Naive thymus-derived CD8-positive, alpha-beta T cell (primary cell): ENCODE data around the gene AKT3. TPM values are rescaled to one million over a fixed set of nuclear protein-coding genes. Genes with fewer than 3 reads are reported as not detected.

Source experiments
- ATAC-seq, 2 donors: fragments of 150-1000 bp; cut with Tn5 transposase in 1 of 2; sonication (Bioruptor Pico), chemical (Tn5 transposase) in 1 of 2; 1 replicate in 1 of 2; 2 replicates in 1 of 2; pipeline ENCODE4 v1.10.0; 2021; ENCODE audit warnings: mild to moderate bottlenecking in 2 of 2, moderate library complexity in 2 of 2
- POLR2A ChIA-PET: fragments of 350-600 bp; sonication (Branson Sonifier 250); formaldehyde crosslinking; loops from one replicate; lab custom pipeline; 2021; ENCODE audit warnings: antibody characterized with exemption; lab: Charles Lee
- DNase-seq, 10 donors: peaks; one replicate each; pipeline versions ENCODE4 v3.0.0 to v3.0.0-alpha.2; 2020 to 2022
- H3K27ac Mint-ChIP-seq, 10 donors: one replicate each; pipeline ENCODE4 v1.8.0; 2020 to 2022; ENCODE audit warnings: mild to moderate bottlenecking in 10 of 10, mixed read lengths in 10 of 10, moderate library complexity in 4 of 10, inconsistent platforms in 1 of 10
- H3K27me3 Mint-ChIP-seq, 5 donors: one replicate each; pipeline ENCODE4 v1.8.0; 2021 to 2022; ENCODE audit warnings: mixed read lengths in 5 of 5
- H3K36me3 Mint-ChIP-seq, 3 donors: one replicate each; pipeline ENCODE4 v1.8.0; 2020 to 2022; ENCODE audit warnings: mixed read lengths in 3 of 3, mild to moderate bottlenecking in 2 of 3, inconsistent platforms in 1 of 3
- H3K4me1 Mint-ChIP-seq, 4 donors: one replicate each; pipeline ENCODE4 v1.8.0; 2021 to 2022; ENCODE audit warnings: mixed read lengths in 4 of 4
- H3K4me3 Mint-ChIP-seq, 10 donors: one replicate each; pipeline ENCODE4 v1.8.0; 2020 to 2022; ENCODE audit warnings: mild to moderate bottlenecking in 10 of 10, mixed read lengths in 10 of 10, moderate library complexity in 6 of 10, inconsistent platforms in 1 of 10
- H3K9me3 Mint-ChIP-seq, 9 donors: one replicate each; pipeline ENCODE4 v1.8.0; 2020 to 2022; ENCODE audit warnings: mixed read lengths in 9 of 9, mild to moderate bottlenecking in 3 of 9, inconsistent platforms in 1 of 9, moderate library complexity in 1 of 9
- polyA plus RNA-seq, 3 donors: library from polyadenylated mRNA; unstranded; fragments of 300-500 nt; fragmentation: Illumina TruSeq; gene quantifications; one replicate each; pipeline ENCODE4 v1.2.3, GENCODE V29; 2021
- total RNA-seq, 8 experiments: library from RNA in 2 of 8; stranded (reverse) in 2 of 8; gene quantifications; one replicate each; pipeline ENCODE4 v1.2.3 and lab custom pipeline; 2021 to 2026

Gene AKT3
- total and polyA plus RNA-seq, 5 experiments from 2014 or later: 1.7 to 86.5 (median 4.6) TPM

GRCh38 chr1:243482141-243483022 lies 367.7 kb downstream of the AKT3 start:
- POLR2A ChIA-PET: no interaction called here
- Mint-ChIP-seq H3K4me1 (peaks cover 16 to 25% (median 21%) of the 10 kb centered on the region in 4 donors), H3K9me3 (peaks cover 0 to 9% (median 0%) of the 10 kb centered on the region in 9 donors), H3K27ac (peak overlapping the region in 6 of 10 donors; percentile 29 to 86 (median 58)), H3K4me3 (peak overlapping the region; percentile 74 to 89 (median 84)), H3K36me3 (no peaks in the 10 kb centered on the region), H3K27me3 (no peaks in the 10 kb centered on the region)
- ATAC-seq (peak; percentile 49 to 59), DNase-seq (peak in 2 of 10 donors; percentile 30 to 32)

DNA sequence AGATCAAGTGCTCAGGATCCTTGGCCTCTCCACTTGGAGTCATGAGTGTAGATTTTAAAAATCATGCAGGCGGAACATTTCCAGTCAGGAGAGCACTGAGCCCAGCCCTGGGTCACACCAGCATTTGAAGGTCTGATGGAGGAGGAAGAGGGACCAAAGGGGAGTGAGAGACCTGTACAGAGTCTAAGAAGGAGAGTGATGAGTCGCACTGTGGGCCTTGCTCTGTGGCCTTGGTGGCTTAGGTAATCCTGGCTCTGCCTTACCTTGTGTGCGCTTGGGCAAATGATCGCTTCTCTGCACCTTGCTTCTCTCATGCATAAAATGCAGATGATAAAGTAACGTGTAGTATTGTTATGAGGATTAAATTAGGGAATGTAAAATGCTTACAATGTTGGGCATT lies 368.9 kb downstream of the AKT3 start:
- DNase-seq: no peak
- Mint-ChIP-seq H3K9me3 (peaks cover 0 to 9% (median 0%) of the 10 kb centered on the region in 9 donors), H3K36me3 (peaks cover under 1 to 6% (median 3%) of the 10 kb centered on the region in 3 donors), H3K27ac (peak overlapping the region in 1 of 10 donors; percentile 85), H3K4me1 (peaks cover 12 to 25% (median 21%) of the 10 kb centered on the region in 4 donors), H3K27me3 (no peaks in the 10 kb centered on the region), H3K4me3 (peak overlapping the region in 3 of 10 donors; percentile 9 to 41 (median 40))
- ATAC-seq: no peak
- POLR2A ChIA-PET: no interaction called here

DNA sequence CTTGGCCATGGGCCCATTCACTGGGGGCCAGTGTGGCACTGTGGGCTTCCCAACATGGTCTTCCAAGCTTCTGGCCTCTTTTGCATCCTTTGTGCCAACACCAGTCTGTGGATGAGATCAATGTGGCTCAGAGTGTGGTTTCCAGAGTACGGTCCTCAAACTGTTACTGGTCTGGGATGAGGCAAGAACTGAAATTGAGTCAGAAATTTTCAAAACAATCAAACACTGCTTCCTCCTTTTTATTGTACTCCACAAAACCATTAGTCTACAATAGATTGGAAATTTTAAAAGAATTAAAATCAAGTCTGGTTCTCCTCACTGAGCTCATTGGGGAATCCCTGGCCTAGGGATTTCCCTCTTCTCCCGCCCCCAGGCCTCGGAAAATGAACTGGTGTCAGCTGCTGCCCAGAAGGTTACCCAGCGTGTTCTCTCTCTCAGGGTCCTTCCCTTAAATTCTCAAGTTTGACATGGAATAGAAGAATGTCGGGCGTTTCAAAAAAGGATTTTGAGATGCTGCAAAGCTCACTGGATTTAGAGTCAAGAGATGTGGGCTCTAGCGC lies 372.2 kb downstream of the AKT3 start:
- Mint-ChIP-seq H3K27ac (peak overlapping the region in 1 of 10 donors; percentile 21), H3K4me1 (peaks cover 18 to 34% (median 27%) of the 10 kb centered on the region in 4 donors), H3K36me3 (peaks cover 7 to 13% (median 10%) of the 10 kb centered on the region in 3 donors), H3K27me3 (no peaks in the 10 kb centered on the region), H3K4me3 (no peak overlapping the region), H3K9me3 (peaks cover 0 to 9% (median 0%) of the 10 kb centered on the region in 9 donors)
- DNase-seq (no peak), ATAC-seq (no peak)
- POLR2A ChIA-PET: no interaction called here

DNA sequence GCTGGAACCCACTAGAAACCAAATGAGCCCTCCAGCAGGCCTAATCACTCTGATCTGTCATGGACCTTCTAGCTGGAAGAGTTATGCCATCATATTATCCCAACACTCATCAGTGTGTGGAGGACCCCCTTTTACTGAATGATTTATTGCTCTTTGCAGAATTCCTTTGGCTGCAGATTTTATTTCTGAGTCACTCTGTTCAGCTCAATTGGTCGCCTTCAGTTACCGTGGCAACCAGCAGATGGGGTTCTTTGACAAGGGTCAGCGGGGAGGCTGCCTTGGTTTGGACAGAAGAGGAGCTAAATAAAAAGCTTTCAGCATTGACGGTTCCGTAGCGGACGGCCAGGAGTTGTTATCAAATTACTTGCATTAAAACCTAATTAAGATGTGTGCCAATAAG lies 374.1 kb downstream of the AKT3 start:
- POLR2A ChIA-PET: no interaction called here
- no peak overlapping the region for H3K27ac Mint-ChIP-seq
- H3K9me3 Mint-ChIP-seq: peaks cover 0 to 9% (median 0%) of the 10 kb centered on the region in 9 donors
- no peak for ATAC-seq
- DNase-seq: no peak
- peaks cover 7 to 13% (median 10%) of the 10 kb centered on the region in 3 donors for H3K36me3 Mint-ChIP-seq
- H3K4me3 Mint-ChIP-seq: no peak overlapping the region
- no peaks in the 10 kb centered on the region for H3K27me3 Mint-ChIP-seq
- H3K4me1 Mint-ChIP-seq: peaks cover 12 to 24% (median 19%) of the 10 kb centered on the region in 4 donors

- H3K9me3 Mint-ChIP-seq: peaks cover 0 to 3% (median 0%) of the 10 kb centered on the region in 9 donors
- peak overlapping the region in 3 of 10 donors; percentile 8 to 11 (median 10) for H3K4me3 Mint-ChIP-seq
- peaks cover 10 to 24% (median 15%) of the 10 kb centered on the region in 4 donors for H3K4me1 Mint-ChIP-seq
- no peak for ATAC-seq
- POLR2A ChIA-PET: no interaction called here
- H3K36me3 Mint-ChIP-seq: peaks cover 10 to 19% (median 17%) of the 10 kb centered on the region in 3 donors
- H3K27ac Mint-ChIP-seq: no peak overlapping the region
- no peak for DNase-seq
- no peaks in the 10 kb centered on the region for H3K27me3 Mint-ChIP-seq
Measured at GRCh38 chr1:243474906-243475305, 375.1 kb downstream of the AKT3 start.

DNA sequence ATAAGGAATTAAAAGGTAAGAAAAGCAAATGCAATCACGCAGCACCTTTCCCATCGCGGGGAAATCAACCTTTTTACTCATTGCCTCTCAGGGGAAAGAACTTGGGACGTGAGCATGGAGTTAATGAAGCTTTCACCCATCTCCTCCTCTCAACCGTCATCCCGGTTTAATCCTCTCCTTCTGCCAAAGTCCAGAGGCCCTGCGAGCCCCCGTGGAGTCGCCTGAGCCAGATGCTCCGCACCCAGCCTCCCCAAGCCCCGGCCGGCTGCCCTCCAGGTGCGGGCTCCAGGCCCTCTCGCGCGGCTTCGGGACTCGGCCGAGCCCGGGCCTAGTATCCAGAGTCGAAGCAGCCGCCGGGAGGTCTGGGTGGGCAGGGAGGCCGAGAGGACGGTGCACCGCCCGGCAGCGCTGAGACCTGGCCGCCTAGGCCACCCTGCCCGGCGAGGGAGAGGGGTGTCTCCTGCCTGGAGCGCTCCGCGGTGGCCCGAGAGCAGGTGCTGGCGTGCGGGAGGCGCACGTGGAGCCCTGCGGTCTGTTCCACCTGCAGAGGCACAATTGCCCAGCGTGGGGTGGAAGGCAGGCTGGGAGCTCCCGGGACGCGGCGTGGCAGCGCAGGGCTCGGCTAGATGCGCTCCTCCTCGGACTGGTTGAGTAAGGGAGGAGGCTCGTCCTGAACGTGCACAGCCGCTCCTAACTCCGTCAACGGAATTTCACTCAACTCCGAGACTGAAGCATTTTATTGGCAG lies 375.7 kb downstream of the AKT3 start:
- POLR2A ChIA-PET: no interaction called here
- H3K9me3 Mint-ChIP-seq: no peaks in the 10 kb centered on the region
- DNase-seq (no peak), ATAC-seq (no peak)
- no peak overlapping the region for H3K4me3 Mint-ChIP-seq
- H3K4me1 Mint-ChIP-seq: peaks cover 9 to 24% (median 13%) of the 10 kb centered on the region in 4 donors
- peak overlapping the region in 1 of 10 donors; percentile 70 for H3K27ac Mint-ChIP-seq
- peaks cover 10 to 24% (median 21%) of the 10 kb centered on the region in 3 donors for H3K36me3 Mint-ChIP-seq
- H3K27me3 Mint-ChIP-seq: no peaks in the 10 kb centered on the region

- Mint-ChIP-seq H3K4me3 (peak overlapping the region; percentile 73 to 96 (median 88)), H3K27ac (peak overlapping the region in 8 of 10 donors; percentile 8 to 91 (median 72)), H3K4me1 (peaks cover 9 to 24% (median 13%) of the 10 kb centered on the region in 4 donors), H3K36me3 (peaks cover 10 to 24% (median 21%) of the 10 kb centered on the region in 3 donors), H3K9me3 (no peaks in the 10 kb centered on the region), H3K27me3 (no peaks in the 10 kb centered on the region)
- POLR2A ChIA-PET: no interaction called here
- DNase-seq: no peak
- ATAC-seq: no peak
Measured at GRCh38 chr1:243473227-243474135, 376.6 kb downstream of the AKT3 start.

GRCh38 chr1:243471754-243472745 lies 378.0 kb downstream of the AKT3 start:
- Mint-ChIP-seq H3K27me3 (no peaks in the 10 kb centered on the region), H3K4me1 (peaks cover 7 to 24% (median 13%) of the 10 kb centered on the region in 4 donors), H3K9me3 (no peaks in the 10 kb centered on the region), H3K36me3 (peaks cover 10 to 29% (median 22%) of the 10 kb centered on the region in 3 donors), H3K27ac (peak overlapping the region in 2 of 10 donors; percentile 56 to 63), H3K4me3 (no peak overlapping the region)
- no peak for DNase-seq
- no peak for ATAC-seq
- POLR2A ChIA-PET: no interaction called here

DNA sequence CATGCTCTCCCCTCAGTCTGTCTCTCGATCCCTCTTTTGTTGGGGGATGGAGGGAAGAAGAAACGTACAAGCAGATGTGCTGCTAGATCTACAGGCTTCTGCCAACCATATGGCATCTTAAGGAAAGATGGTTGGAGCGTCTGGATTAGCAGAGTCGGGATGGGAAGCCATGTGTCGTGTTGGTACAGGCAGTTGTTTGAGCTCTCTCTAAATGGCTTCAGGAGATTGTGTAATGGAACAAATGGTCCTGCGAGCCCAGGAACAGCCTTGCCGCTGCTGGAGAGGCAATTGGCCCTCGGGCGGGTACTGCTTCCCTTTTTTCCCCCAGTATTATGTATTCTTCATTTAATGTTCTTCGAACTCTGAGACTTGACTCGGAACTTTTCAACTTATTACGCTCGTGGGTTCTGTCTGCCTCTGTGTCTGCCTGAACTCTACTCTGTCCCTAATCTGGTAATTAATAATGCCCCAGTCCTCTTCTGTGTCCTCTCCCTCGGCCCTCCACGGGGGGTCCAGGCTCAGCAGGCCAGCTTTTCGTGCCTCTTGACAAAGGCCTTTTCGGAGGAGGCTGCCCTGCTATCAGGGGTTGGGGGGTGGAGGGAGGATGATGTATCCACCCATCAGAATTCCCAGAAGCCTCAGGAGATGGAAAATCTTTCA lies 378.9 kb downstream of the AKT3 start:
- H3K4me3 Mint-ChIP-seq: peak overlapping the region in 1 of 10 donors; percentile 22
- no peaks in the 10 kb centered on the region for H3K9me3 Mint-ChIP-seq
- POLR2A ChIA-PET: no interaction called here
- DNase-seq (no peak), ATAC-seq (no peak)
- H3K27ac Mint-ChIP-seq: no peak overlapping the region
- peaks cover 4 to 29% (median 22%) of the 10 kb centered on the region in 3 donors for H3K36me3 Mint-ChIP-seq
- H3K27me3 Mint-ChIP-seq: no peaks in the 10 kb centered on the region
- peaks cover 7 to 24% (median 13%) of the 10 kb centered on the region in 4 donors for H3K4me1 Mint-ChIP-seq

GRCh38 chr1:243470502-243470901 lies 379.5 kb downstream of the AKT3 start:
- ATAC-seq: no peak
- H3K9me3 Mint-ChIP-seq: no peaks in the 10 kb centered on the region
- POLR2A ChIA-PET: no interaction called here

More at GRCh38 chr1:243470502-243470901, 379.5 kb downstream of the AKT3 start:
- peaks cover 7 to 24% (median 13%) of the 10 kb centered on the region in 4 donors for H3K4me1 Mint-ChIP-seq
- H3K36me3 Mint-ChIP-seq: peaks cover 4 to 23% (median 22%) of the 10 kb centered on the region in 3 donors
- no peak overlapping the region for H3K4me3 Mint-ChIP-seq
- H3K27me3 Mint-ChIP-seq: no peaks in the 10 kb centered on the region
- H3K27ac Mint-ChIP-seq: no peak overlapping the region
- DNase-seq: no peak
